G401.6 (cell line): ENCODE results near the gene FHAD1.

Experiments used
- FAIRE-seq: peaks from 2 replicates; lab custom pipeline; 2012; peaks lifted over from hg19 to GRCh38; lab: Jason Lieb, UNC

FHAD1 gene

GRCh38 chr1:15401391-15402055 is 154.5 kb downstream of the FHAD1 start:
- FAIRE-seq: no peak

- no peak for FAIRE-seq
These were observed 155.9 kb downstream of the FHAD1 start for GRCh38 chr1:15402809-15403450.

GRCh38 chr1:15403962-15404580 is 157.0 kb downstream of the FHAD1 start:
- no peak for FAIRE-seq

- FAIRE-seq: no peak
These were observed 158.3 kb downstream of the FHAD1 start for GRCh38 chr1:15405106-15405850.

GRCh38 chr1:15406614-15407559 is 159.9 kb downstream of the FHAD1 start:
- no peak for FAIRE-seq

- no peak for FAIRE-seq
These were observed 160.6 kb downstream of the FHAD1 start for GRCh38 chr1:15407580-15407979.

GRCh38 chr1:15408890-15409387 is 161.9 kb downstream of the FHAD1 start:
- FAIRE-seq: no peak

GRCh38 chr1:15409388-15410222 is 162.6 kb downstream of the FHAD1 start, which contains the start of gene EFHD2:
TSS of gene EFHD2 (plus strand) at chr1:15409888. CDS start at chr1:15409972, 84 bp downstream.
- no peak for FAIRE-seq

- FAIRE-seq: no peak
These were observed 163.3 kb downstream of the FHAD1 start for GRCh38 chr1:15410223-15410883.

GRCh38 chr1:15410884-15411245 is 163.8 kb downstream of the FHAD1 start:
- FAIRE-seq: no peak

GRCh38 chr1:15411593-15412137 is 164.6 kb downstream of the FHAD1 start:
- FAIRE-seq: no peak

- FAIRE-seq: no peak
These were observed 165.3 kb downstream of the FHAD1 start for GRCh38 chr1:15412175-15412800.

- FAIRE-seq: no peak
These were observed 165.8 kb downstream of the FHAD1 start for GRCh38 chr1:15412843-15413242.

GRCh38 chr1:15413563-15414444 is 166.8 kb downstream of the FHAD1 start:
- FAIRE-seq: no peak

GRCh38 chr1:15414445-15414983 is 167.5 kb downstream of the FHAD1 start:
- no peak for FAIRE-seq

- FAIRE-seq: no peak
These were observed 170.3 kb downstream of the FHAD1 start for GRCh38 chr1:15417059-15417934.
